Activated naive CD4-positive, alpha-beta T cell (primary cell): ENCODE results near the gene TRIM14.
"Not testable (repeated sequence)": the region's sequence is repeated elsewhere in the genome, so short reads cannot be mapped to it uniquely, and the experiment has no call there.

Source experiments
- DNase-seq, 4 experiments: peaks; one replicate each; lab custom pipeline; 2025; lab: John Stamatoyannopoulos, UW

The TRIM14 gene

DNA sequence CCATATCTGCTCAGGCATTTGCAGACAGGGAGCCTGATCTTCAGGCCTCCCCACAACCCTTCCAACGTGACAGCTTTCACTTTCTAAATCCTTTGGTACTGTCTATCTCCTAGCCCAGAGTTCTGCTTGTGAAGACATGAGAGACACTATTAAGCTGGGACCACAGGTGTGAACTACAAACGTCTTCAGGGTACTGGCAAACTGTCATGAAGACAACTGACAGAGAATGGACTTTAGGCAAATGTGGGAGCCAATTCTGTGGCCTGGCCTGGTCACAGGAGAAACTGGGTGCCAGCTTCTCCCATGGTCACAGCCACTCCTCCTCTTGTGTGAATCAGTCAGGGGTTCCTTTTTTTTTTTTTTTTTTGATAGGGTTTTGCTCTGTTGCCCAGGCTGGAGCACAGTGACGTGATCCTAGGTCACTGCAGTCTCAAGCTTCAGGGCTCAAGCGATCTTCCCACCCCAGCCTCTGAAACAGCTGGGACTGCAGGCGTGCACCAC lies 10.4 kb downstream of the TRIM14 start:
- peak in 1 of 4 experiments; percentile 7 for DNase-seq

DNA sequence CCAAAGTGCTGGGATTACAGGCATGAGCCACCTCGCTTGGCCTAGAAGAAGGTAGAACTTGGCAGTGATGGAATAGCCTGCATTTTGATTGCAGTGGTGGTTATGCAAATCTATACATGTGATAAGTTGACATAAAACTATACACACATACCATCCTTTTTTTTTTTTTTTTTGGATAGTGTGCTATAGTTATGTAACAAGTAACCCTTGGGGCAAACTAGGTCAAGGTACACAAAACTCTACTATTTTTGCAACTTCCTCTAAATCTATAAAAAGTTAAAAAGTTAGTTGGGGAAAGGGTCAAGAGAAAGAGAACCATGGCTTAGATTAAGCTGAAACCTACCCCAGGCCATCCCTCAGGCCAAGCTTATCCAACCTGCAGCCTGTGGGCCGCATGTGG lies 11.1 kb downstream of the TRIM14 start:
- no peak for DNase-seq

- no peak for DNase-seq
Measured at GRCh38 chr9:98105006-98105405, 14.0 kb downstream of the TRIM14 start.

DNA sequence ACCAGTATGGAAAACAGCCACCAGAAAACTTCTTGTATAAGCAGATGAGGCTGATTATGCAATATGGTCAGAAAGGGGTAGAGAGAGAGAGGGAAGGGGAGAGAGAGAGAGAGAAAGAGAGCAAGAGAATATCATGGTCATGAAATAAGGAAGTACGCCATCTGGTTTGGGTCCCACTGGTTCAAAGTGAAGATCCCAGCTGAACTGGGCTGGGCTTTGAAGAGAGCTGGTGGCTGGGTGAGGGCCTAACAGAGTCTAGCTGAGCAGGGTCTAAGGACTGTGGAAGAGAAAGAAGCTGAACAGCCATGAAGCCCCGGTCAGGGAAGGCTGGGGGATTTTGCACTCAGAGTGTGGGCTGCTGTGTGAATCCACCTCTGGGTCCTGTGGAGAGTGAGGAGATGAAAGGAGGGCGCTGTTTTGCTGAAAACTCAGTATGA lies 14.6 kb downstream of the TRIM14 start:
- DNase-seq = no peak

GRCh38 chr9:98101868-98102273 lies 17.2 kb downstream of the TRIM14 start:
- DNase-seq = peak in 2 of 4 experiments; percentile 61 to 72

DNA sequence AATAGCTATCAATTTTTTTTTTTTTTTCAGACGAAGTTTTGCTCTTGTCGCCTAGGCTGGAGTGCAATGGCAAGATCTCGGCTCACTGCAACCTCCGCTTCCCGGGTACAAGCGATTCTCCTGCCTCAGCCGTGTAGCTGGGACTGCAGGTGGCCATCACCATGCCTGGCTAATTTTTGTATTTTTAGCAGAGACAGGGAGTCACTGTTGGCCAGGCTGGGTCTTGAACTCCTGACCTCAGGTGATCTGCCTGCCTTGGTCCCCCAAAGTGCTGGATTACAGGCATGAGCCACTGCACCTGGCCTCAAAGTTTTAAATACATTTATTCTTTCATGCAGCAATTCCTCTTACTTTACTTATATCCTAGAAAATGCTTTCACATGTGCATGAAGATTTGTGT lies 17.6 kb downstream of the TRIM14 start:
- DNase-seq = no peak

DNA sequence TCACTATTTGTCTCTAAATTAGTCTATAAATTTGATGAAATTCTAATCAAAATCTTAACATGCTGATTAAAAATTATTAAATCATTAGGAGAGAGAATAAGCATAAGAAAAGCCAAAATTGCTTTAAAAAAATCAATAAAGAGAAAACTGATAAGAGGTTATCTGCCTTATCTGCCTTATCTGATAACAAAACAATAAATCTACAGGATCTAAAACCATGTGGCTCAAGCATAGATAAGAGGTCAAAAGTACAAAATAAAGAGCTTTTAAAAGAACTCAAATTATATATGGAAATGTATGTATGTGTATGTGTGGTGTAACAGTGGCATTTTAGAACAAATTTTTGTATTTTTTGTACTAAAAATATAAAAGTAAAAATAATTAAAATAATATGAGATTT lies 18.6 kb downstream of the TRIM14 start:
- no peak for DNase-seq

- no peak for DNase-seq
Measured at GRCh38 chr9:98099898-98100297, 19.1 kb downstream of the TRIM14 start.

DNA sequence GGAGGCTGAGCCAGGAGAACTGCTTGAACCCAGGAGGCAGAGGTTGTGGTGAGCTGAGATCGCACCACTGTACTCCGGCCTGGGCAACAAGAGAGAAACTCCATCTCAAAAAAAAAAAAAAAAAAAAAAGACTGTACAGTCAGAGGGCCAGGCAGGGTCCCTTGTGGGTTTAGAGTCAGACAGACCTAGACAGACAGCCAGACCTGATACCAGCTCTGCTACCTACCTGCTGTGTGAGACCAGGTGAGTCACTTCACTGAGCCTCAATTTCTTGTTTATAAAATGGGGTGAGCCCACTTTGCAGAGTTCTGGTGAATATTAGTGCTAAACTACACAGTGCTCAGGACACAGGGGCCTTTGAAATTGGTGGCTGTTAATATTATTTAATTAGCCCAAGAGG lies 19.7 kb downstream of the TRIM14 start:
- DNase-seq = no peak

- DNase-seq = no peak
Measured at GRCh38 chr9:98097836-98098235, 21.2 kb downstream of the TRIM14 start.

- DNase-seq = no peak
Measured at GRCh38 chr9:98096091-98096490, 22.9 kb downstream of the TRIM14 start.

DNA sequence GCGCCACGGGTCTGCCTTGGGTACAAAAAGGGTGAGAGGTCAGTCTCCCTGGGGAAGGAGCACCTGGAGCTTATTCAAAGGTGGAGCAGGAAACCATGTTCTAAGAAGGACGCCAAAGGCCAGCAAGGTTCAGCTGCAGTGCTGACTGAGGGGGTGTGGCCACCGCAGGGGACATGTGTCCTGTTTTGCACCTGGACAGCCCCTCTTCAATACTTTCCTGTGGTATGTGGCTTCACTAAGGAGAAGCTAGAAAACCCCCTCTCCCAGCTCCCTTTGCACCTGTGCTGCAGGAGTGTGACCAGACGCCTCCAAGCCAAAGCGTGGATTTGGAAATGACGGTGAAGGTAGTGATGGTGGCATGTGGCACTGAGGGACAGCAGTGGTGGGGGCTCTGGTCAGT lies 23.6 kb downstream of the TRIM14 start:
- DNase-seq = no peak

DNA sequence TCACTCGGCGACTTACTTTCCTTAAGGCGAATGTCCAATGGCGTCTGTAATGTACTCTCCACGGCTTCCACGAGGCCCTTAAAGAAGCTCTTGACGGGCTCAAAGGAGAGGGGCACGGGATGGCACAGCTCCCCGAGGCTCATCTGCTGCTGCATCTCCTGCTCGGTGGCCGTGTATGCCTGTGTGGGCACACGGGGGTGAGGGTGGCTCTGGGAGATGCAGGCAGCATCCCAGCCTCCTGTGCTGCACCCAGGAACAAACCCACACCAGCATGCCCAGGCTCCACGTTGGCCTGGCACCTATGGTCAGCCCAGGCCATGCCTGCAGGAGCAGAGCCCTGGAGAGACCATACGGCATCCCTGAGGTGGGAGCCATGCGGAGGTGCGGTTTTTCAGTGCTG lies 24.2 kb downstream of the TRIM14 start:
- DNase-seq = no peak

DNA sequence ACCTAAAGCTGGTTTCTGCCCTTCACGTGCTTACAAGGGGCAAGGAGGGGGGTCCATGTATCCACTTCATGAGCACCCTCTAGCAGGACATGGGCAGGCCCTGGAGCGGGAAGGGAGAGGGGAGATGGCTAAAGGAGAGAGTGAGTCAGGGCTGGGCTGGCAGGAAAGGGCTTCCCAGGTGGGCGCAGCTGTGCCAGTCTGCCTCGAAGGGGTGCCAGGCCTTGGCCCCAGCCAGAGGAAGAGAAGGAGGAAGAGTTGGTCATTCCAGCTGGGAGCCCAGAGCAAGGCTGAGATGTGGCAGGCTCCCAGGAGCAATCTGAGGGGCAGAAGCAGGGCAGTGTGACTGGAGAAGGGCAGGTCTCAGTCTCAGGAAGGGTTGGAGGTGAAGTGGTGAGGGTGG lies 24.7 kb downstream of the TRIM14 start:
- no peak for DNase-seq

DNA sequence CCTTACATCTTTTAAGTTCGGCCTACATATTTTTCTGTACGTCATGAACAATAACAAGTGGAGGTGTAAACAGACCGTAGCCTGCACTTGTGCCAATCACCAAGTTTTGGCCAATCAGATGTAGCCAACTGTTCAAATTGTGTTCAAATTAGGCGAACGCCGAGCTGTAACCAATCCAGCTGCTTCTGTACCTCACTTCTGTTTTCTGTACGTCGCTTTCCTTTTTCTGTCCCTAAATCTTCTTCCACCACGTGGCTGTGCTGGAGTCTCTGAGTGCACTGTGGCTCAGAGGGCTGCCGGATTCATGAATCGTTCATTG lies 26.4 kb downstream of the TRIM14 start:
- no peak for DNase-seq

DNA sequence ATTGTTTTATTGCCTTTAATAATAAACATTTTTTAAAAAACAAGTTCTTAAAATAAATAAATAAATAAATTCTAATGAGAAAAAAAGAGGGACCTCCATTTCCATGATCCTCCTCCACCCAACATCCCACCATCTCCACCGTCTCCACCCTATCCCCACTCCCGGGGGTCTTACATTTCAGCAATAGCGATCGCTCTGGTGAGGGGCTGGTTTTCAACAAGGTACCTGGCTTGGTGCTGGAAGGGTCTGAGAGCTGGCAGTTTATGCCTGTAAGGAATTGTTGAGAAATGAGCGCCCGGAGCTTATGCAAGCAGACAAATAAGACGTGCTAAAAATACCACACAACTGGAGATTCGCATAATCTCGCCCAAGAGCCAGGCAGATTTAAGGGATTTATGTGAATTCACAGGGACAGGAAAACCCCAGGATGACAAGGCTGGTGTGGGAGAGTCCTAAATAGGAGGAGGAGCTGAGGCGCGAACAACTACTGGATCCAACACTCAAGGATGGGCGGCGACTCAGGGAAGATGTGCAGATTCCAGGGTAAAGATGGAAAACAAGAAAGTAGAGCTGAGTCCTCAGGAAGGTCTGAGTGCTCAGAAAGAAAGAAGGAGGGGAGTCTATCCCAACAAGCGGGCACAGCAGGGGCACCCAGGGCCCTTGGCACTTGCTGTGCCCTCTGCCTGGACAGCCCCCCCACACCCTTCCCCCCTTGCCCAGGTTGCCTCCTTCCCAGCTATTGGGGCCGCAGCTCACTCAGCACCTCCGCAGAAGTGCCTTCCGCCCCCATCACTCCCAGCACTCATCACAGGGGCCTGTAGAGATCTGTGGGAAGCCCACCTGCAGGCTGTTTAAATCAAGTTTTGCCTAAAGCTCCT lies 27.0 kb downstream of the TRIM14 start:
- no peak for DNase-seq

DNA sequence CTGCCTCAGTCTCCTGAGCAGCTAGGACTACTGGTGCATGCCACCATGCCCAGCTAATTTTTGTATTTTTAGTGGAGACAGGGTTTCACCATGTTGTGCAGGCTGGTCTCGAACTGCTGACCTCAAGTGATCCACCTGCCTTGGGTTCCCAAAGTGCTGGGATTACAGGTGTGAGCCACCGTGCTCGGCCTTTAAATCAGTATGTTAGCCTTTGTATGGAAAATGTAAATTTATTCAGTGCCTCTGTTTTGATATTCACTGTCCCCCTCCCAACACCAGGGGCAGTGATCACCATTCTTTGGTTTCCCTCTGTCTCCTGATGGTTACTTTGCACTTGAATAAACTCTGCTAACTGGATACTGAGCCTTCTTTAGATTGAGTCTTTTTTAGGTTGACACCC lies 28.3 kb downstream of the TRIM14 start:
- DNase-seq = not testable (repeated sequence)

DNA sequence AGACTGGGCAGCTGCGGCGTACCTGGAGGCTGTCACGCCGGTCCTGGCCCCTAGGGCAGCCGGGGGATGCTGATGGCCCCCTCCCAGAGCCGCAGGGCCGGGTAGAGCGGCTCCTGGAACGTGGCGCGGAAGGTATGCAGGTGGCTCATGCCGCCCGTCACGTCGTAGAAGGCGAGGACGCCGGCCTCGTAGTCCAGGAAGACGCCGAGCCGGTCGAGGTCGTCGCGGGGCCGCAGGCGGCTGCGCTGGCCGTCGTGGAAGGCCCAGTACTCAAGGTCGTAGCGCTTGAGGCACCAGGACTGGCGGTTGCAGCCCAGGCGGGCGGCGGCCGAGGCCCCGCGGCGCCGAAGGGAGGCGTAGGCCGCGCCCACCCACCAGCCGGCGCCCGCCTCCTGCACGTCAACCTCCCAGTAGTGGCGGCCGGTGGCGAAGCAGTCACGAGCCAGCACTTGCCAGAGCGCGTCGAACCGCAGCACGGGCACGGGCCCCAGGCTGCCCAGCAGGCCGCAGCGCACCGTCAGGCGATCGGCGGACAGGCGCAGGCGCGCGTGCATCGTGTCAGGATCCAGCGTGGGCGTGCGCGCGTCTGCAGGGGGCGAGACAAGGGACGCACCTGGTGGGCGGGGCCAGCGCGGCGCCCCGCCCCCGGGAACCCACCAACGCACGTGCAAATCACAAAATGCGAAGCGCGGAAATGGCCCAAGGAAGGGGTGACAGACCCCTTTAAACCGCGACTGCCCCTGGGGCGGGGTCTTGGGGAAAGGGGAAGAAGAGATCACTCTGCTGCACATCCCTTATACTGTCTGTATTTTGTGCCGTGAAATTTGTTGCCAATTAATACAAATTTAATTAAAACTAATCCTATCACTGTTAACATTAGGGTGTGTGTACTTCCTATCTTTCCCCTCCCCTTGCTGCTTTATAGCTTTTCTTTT lies 31.3 kb downstream of the TRIM14 start:
- peak in 1 of 4 experiments; percentile 22 for DNase-seq

DNA sequence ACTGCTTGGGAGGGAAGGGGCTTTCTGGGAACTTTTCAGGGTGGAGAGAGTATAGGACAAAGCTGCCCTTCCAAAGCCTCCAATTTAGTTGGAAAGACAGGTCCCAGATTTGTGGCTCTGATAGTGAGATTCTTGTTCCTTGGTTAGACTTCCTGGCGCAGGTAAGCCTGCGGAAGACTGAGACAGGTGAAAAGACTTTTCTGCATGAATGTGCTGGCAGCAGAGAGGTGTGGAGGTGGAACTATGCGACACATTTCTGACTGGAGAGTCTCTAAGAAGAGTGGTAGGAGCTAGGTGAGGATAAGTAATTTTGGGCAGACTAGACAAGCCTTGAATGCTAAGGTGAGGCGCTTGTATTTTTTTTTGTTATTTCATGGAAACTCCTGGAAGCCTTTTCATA lies 32.6 kb downstream of the TRIM14 start:
- no peak for DNase-seq

DNA sequence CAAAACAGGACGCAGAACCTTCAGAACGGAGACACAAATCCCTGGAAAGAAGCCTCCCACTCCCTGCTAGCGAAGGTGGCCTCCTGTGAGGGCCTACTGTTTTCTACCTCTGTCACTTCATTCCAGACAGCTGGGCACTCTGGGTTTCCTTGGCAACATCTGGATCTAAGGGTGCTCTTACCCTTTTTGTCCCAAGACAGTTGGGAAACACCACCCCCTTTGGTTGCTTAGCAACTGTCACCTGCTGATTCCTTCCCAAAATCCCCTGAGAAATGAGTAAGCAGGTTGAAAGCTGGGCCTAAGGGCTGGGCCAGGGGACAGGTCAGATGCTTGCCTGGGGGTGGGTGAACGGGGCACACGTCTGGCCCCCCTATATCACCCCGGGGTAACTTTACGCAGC lies 33.1 kb downstream of the TRIM14 start:
- no peak for DNase-seq

- DNase-seq = no peak
Measured at GRCh38 chr9:98085058-98085457, 34.0 kb downstream of the TRIM14 start.

DNA sequence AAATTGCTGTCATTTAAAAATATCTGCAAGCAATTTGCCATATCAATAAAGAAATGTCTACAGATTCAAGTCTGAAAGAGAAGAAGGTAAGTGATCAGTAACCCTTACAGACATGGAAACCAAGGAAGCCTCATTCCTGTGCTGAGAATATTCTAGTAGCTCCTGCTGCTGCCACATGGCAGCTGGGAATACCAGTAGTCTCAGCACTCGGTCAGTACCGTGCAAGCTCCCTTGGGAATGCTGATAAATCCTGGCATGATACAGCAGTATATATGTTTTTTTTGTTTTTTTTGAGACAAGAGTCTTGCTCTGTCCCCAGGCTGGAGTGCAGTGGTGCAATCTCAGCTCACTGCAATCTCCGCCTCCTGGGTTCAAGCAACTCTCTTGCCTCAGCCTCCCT lies 34.6 kb downstream of the TRIM14 start:
- DNase-seq = no peak
